Esophagus squamous epithelium (tissue), 5 donors: ENCODE measurements around the gene SIX5. TPM values are rescaled to one million over a fixed set of nuclear protein-coding genes. Genes with fewer than 3 reads are reported as not detected.
"Not testable (repeated sequence)": the region's sequence is repeated elsewhere in the genome, so short reads cannot be mapped to it uniquely, and the experiment has no call there.

ENCODE experiments used
- DNase-seq: peaks from one replicate; lab custom pipeline; 2025; lab: John Stamatoyannopoulos, UW
- H3K27ac ChIP-seq, 4 donors: fragments of 200-600 bp; sonication (generic); one replicate each; pipeline ENCODE4 v1.5.1; 2016 to 2019; ENCODE audit warnings: mild to moderate bottlenecking in 1 of 4
- H3K27me3 ChIP-seq, 4 donors: fragments of 200-600 bp; sonication (generic); 1 replicate in 3 of 4; 2 replicates in 1 of 4; pipeline versions ENCODE4 v1.5.1 to v1.6.0; 2017 to 2021; ENCODE audit warnings: antibody characterized with exemption in 1 of 4
- H3K36me3 ChIP-seq, 3 donors: fragments of 200-600 bp; sonication (generic); one replicate each; pipeline ENCODE4 v1.5.1; 2016 to 2019
- H3K4me1 ChIP-seq, 3 donors: fragments of 200-600 bp; sonication (generic); one replicate each; pipeline ENCODE4 v1.5.1; 2017 to 2019
- H3K4me3 ChIP-seq, 4 donors: fragments of 200-600 bp; sonication (generic); 1 replicate in 3 of 4; 2 replicates in 1 of 4; pipeline ENCODE4 v1.5.1; 2016 to 2019; ENCODE audit warnings: mild to moderate bottlenecking in 2 of 4, moderate library complexity in 1 of 4
- H3K9me3 ChIP-seq, 3 donors: fragments of 200-600 bp; sonication (generic); one replicate each; pipeline ENCODE4 v1.5.1; 2016 to 2019
- POLR2A ChIP-seq, 4 donors: fragments of 450-650 bp; IDR thresholded peaks; one replicate each; pipeline ENCODE4 v1.6.1; 2017; ENCODE audit warnings: antibody characterized with exemption in 4 of 4, mild to moderate bottlenecking in 4 of 4, moderate library complexity in 3 of 4
- WGBS, 2 donors: methylation state at CpG; one replicate each; pipeline ENCODE4 v1.1.5; 2018; 5-methylcytosine and 5-hydroxymethylcytosine counted together
- intact Hi-C: fragments of 100-400 bp; cut with DNase I; formaldehyde crosslinking; loops from one replicate; pipeline ENCODE4 v1.15.0; 2022
- total RNA-seq, 4 donors: library from RNA; depleted of rRNA; stranded (reverse); fragments of >200 nt; gene quantifications; one replicate each; pipeline ENCODE4 v1.1.0, GENCODE V29; 2016
- TF ChIP-seq, protein P1 (sequence below), 6 experiments: fragments of 450-650 bp in 4 of 6; fragments of 200-600 bp in 2 of 6; sonication (generic) in 2 of 6; IDR thresholded peaks; one replicate each; pipeline ENCODE4 v1.5.1; 2016 to 2019; ENCODE audit warnings: antibody characterized with exemption in 6 of 6, mild to moderate bottlenecking in 4 of 6, moderate library complexity in 4 of 6
- donor health status: DM: yes; HTN: yes; CAD: no.

The SIX5 gene
- total RNA-seq, 4 donors from 2014 or later = 5.8 to 13.5 (median 10.1) TPM

DNA sequence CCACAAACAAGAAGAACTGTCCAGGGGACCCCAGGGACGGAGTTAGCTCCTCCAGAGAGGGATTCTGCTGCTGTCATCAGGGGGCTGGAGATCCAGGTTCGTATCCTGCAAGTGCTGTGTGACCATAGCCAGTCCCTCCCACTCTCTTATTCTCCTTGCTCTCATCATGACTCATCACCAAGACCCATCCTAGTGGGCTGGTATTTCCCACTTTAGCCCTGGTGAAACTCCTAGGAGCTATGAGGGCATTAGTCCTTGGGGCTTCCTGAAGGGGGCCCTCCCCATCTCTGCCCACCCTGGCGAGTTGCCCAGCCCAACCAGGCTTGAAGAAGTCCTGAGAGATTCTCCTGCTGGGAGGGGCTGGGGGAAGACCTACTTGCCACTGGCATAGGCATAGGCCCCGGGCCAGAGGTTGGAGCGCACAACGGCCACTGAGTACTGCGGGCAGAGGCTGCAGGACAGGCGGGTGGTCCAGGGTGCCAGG lies 31.1 kb upstream of the SIX5 start:
- H3K27me3 ChIP-seq = no peaks in the 10 kb centered on the region
- 44 to 57% methylated on average over 2 of the region's 8 CpGs for WGBS, 2 donors
- no peaks in the 10 kb centered on the region for H3K9me3 ChIP-seq
- H3K36me3 ChIP-seq = no peaks in the 10 kb centered on the region
- no peak overlapping the region for H3K4me3 ChIP-seq
- intact Hi-C loops = no loop called here
- DNase-seq = no peak
- TF ChIP-seq POLR2A (IDR thresholded peaks at IDR 0.05) = no peak
- TF ChIP-seq, protein P1, sequence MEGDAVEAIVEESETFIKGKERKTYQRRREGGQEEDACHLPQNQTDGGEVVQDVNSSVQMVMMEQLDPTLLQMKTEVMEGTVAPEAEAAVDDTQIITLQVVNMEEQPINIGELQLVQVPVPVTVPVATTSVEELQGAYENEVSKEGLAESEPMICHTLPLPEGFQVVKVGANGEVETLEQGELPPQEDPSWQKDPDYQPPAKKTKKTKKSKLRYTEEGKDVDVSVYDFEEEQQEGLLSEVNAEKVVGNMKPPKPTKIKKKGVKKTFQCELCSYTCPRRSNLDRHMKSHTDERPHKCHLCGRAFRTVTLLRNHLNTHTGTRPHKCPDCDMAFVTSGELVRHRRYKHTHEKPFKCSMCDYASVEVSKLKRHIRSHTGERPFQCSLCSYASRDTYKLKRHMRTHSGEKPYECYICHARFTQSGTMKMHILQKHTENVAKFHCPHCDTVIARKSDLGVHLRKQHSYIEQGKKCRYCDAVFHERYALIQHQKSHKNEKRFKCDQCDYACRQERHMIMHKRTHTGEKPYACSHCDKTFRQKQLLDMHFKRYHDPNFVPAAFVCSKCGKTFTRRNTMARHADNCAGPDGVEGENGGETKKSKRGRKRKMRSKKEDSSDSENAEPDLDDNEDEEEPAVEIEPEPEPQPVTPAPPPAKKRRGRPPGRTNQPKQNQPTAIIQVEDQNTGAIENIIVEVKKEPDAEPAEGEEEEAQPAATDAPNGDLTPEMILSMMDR (IDR thresholded peaks at IDR 0.05) = no peak
- peak overlapping the region; percentile 59 to 76 (median 70) for H3K27ac ChIP-seq
- peaks cover 13 to 35% (median 24%) of the 10 kb centered on the region in 3 donors for H3K4me1 ChIP-seq

DNA sequence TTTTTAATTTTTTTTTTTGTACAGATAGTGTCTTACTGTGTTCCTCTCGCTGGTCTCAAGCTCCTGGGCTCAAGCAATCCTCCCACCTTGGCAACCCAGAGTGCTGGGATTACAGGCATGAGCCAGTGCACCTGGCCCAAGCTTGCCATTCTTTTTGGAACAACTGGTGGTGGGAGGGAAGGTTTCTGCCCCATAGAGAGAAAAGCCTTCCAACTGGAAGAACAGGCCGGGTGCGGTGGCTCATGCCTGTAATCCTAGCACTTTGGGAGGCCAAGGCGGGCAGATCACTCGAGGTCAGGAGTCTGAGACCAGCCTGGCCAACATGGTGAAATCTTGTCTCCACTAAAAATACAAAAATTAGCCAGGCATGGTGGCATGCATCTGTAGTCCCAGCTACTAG lies 30.5 kb upstream of the SIX5 start:
- 46 to 51% methylated on average over 5 of the region's 5 CpGs for WGBS, 2 donors
- intact Hi-C loops, H3K36me3 ChIP-seq, DNase-seq, H3K9me3 ChIP-seq, H3K27me3 ChIP-seq: not testable (repeated sequence)
- H3K27ac ChIP-seq = peak overlapping the region; percentile 59 to 76 (median 70)
- H3K4me1 ChIP-seq = peaks cover 13 to 35% (median 24%) of the 10 kb centered on the region in 3 donors
- peak overlapping the region in 1 of 4 donors; percentile 18 for H3K4me3 ChIP-seq

DNA sequence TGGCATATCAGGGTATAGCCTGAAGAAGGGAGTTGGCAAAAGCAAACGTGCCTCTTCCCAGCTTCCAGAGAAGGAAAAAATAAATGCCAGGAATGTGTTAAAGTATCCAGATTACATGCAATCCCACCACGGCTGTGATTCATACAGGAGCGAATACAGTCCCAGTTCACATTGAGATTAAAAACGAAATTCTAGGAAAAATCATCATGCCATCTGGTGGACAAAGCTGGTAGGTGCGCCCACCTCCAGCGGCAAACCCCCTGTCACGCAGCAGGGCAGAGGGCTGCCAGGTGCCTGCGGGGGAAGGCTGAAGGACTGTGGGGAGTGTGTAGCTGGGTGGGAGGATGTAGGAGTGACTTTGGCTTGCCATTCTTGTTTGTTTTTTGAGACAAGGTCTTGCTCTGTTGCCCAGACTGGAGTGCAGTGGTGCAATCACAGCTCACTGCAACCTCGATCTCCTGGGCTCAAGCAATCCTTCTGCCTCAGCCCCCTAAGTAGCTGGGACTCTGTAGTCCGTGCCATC lies 30.0 kb upstream of the SIX5 start:
- 2% methylated on average over 10 of the region's 10 CpGs for WGBS, 2 donors
- Histone ChIP-seq H3K4me1 (peaks cover 13 to 35% (median 24%) of the 10 kb centered on the region in 3 donors), H3K27ac (peak overlapping the region; percentile 67 to 76 (median 70)), H3K4me3 (peak overlapping the region in 2 of 4 donors; percentile 18 to 21), H3K9me3 (no peaks in the 10 kb centered on the region), H3K27me3 (no peaks in the 10 kb centered on the region), H3K36me3 (no peaks in the 10 kb centered on the region)
- no peak for DNase-seq
- TF ChIP-seq POLR2A (IDR thresholded peaks at IDR 0.05) = no peak
- TF ChIP-seq, protein P1 (IDR thresholded peaks at IDR 0.05) = peak; percentile 83 to 94 (median 90)
- intact Hi-C loops = no loop called here

DNA sequence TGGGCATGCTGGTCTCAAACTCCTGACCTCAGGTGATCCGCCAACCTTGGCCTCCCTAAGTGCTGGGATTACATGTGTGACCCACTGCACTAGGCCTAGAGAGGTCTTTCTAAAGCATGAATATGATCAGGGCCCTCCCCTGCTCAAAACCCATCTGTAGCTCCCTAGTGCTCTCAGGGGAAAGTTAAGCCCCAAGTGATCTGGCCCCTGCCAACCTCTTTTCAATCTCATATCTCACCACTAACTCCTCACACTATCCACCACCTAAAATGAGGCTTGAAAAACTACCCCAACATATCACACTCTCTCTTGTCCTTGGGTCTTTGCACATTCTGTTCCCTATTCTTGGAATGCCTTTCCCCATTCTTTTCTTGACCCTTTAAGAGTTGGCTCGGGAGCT lies 25.6 kb upstream of the SIX5 start:
- H3K4me3 ChIP-seq = no peak overlapping the region
- H3K27ac ChIP-seq = no peak overlapping the region
- no peaks in the 10 kb centered on the region for H3K9me3 ChIP-seq
- intact Hi-C loops = no loop called here
- TF ChIP-seq, protein P1 (IDR thresholded peaks at IDR 0.05) = no peak
- TF ChIP-seq POLR2A (IDR thresholded peaks at IDR 0.05) = no peak
- whole genome bisulfite sequencing, 2 donors = 44 to 45% methylated on average over 1 of the region's 2 CpGs
- no peaks in the 10 kb centered on the region for H3K27me3 ChIP-seq
- DNase-seq = no peak
- H3K36me3 ChIP-seq = peaks cover 3 to 15% (median 4%) of the 10 kb centered on the region in 3 donors
- H3K4me1 ChIP-seq = peaks cover 21 to 45% (median 30%) of the 10 kb centered on the region in 3 donors

DNA sequence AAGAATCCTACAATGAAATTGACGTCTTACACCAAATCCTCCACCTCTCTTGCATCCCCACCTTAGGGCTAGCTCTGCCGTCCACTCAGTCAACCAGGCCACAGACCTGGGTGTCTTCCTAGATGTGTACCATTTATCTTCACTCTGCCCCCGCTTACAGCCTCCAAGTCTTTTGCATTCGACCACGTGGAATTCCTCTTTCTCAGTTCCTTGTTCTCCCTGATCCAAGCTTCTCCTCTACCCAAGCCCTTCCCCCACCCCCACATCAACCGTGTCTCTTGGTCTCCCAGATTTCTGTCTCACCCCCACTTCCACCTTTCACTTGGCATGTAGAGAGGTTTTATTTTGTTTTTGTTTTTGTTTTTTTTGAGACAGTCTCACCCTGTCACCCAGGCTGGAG lies 24.8 kb upstream of the SIX5 start:
- no peak overlapping the region for H3K27ac ChIP-seq
- DNase-seq = no peak
- peaks cover 4 to 22% (median 9%) of the 10 kb centered on the region in 3 donors for H3K36me3 ChIP-seq
- intact Hi-C loops = no loop called here
- no peaks in the 10 kb centered on the region for H3K27me3 ChIP-seq
- TF ChIP-seq, protein P1 (IDR thresholded peaks at IDR 0.05) = no peak
- no peak for TF ChIP-seq POLR2A (IDR thresholded peaks at IDR 0.05)
- no peaks in the 10 kb centered on the region for H3K9me3 ChIP-seq
- no peak overlapping the region for H3K4me3 ChIP-seq
- 43 to 59% methylated on average over 6 of the region's 6 CpGs for WGBS, 2 donors
- peaks cover 16 to 38% (median 23%) of the 10 kb centered on the region in 3 donors for H3K4me1 ChIP-seq
